Nephron progenitor cell (in vitro differentiated cells): ENCODE measurements around the gene RBMS1.

ENCODE experiments used
- DNase-seq: peaks from one replicate; pipeline ENCODE4 v3.0.0; 2021
- H3K27ac Mint-ChIP-seq: 2 replicates; pipeline ENCODE4 v1.8.0; 2021; ENCODE audit warnings: mild to moderate bottlenecking, moderate library complexity, mixed read lengths
- H3K27me3 Mint-ChIP-seq: 2 replicates; pipeline ENCODE4 v1.8.0; 2021; ENCODE audit warnings: mild to moderate bottlenecking, low read depth, mixed read lengths; ENCODE audit not compliant: poor library complexity
- H3K36me3 Mint-ChIP-seq: 2 replicates; pipeline ENCODE4 v1.8.0; 2021; ENCODE audit warnings: low read depth, mixed read lengths
- H3K4me1 Mint-ChIP-seq: 2 replicates; pipeline ENCODE4 v1.8.0; 2021; ENCODE audit warnings: mixed read lengths
- H3K4me3 Mint-ChIP-seq: 2 replicates; pipeline ENCODE4 v1.8.0; 2021; ENCODE audit warnings: mild to moderate bottlenecking, moderate library complexity, mixed read lengths
- H3K9me3 Mint-ChIP-seq: 2 replicates; pipeline ENCODE4 v1.8.0; 2021; ENCODE audit warnings: mild to moderate bottlenecking, moderate library complexity, mixed read lengths
- CTCF ChIP-seq: fragments of 200-600 bp; sonication (generic); IDR thresholded peaks from 2 replicates; pipeline ENCODE4 v1.5.0; 2021; ENCODE audit warnings: antibody characterized with exemption

RBMS1 gene

GRCh38 chr2:160257041-160257742, 236.4 kb downstream of the RBMS1 start:
- DNase-seq: no peak
- TF ChIP-seq CTCF: no peak

GRCh38 chr2:160256507-160256906, 237.1 kb downstream of the RBMS1 start:
- no peak overlapping the region for H3K27ac Mint-ChIP-seq
- no peak for TF ChIP-seq CTCF
- H3K36me3 Mint-ChIP-seq: no peaks in the 10 kb centered on the region
- H3K9me3 Mint-ChIP-seq: peaks cover 8% of the 10 kb centered on the region
- no peak overlapping the region for H3K4me3 Mint-ChIP-seq
- peaks cover 23% of the 10 kb centered on the region for H3K4me1 Mint-ChIP-seq
- no peak for DNase-seq
- H3K27me3 Mint-ChIP-seq: no peaks in the 10 kb centered on the region

More at GRCh38 chr2:160257041-160257742, 236.4 kb downstream of the RBMS1 start:
- no peak overlapping the region for H3K27ac Mint-ChIP-seq
- H3K36me3 Mint-ChIP-seq: no peaks in the 10 kb centered on the region
- peaks cover 8% of the 10 kb centered on the region for H3K9me3 Mint-ChIP-seq
- peaks cover 22% of the 10 kb centered on the region for H3K4me1 Mint-ChIP-seq
- no peak overlapping the region for H3K4me3 Mint-ChIP-seq
- no peaks in the 10 kb centered on the region for H3K27me3 Mint-ChIP-seq

GRCh38 chr2:160255408-160255807, 238.2 kb downstream of the RBMS1 start:
- TF ChIP-seq CTCF: no peak
- H3K27ac Mint-ChIP-seq: no peak overlapping the region
- H3K27me3 Mint-ChIP-seq: no peaks in the 10 kb centered on the region
- no peak overlapping the region for H3K4me3 Mint-ChIP-seq
- no peaks in the 10 kb centered on the region for H3K36me3 Mint-ChIP-seq
- peaks cover 23% of the 10 kb centered on the region for H3K4me1 Mint-ChIP-seq
- DNase-seq: no peak
- H3K9me3 Mint-ChIP-seq: peaks cover 8% of the 10 kb centered on the region

- Mint-ChIP-seq H3K27ac (no peak overlapping the region), H3K9me3 (peaks cover under 1% of the 10 kb centered on the region), H3K36me3 (no peaks in the 10 kb centered on the region), H3K4me1 (peaks cover 23% of the 10 kb centered on the region), H3K27me3 (no peaks in the 10 kb centered on the region), H3K4me3 (no peak overlapping the region)
- DNase-seq: no peak
- no peak for TF ChIP-seq CTCF
Observed at GRCh38 chr2:160254189-160254762, 239.3 kb downstream of the RBMS1 start.

GRCh38 chr2:160253440-160254188, 240.0 kb downstream of the RBMS1 start:
- Mint-ChIP-seq H3K36me3 (no peaks in the 10 kb centered on the region), H3K27me3 (no peaks in the 10 kb centered on the region), H3K4me1 (peaks cover 23% of the 10 kb centered on the region), H3K4me3 (no peak overlapping the region), H3K9me3 (no peaks in the 10 kb centered on the region), H3K27ac (no peak overlapping the region)
- no peak for DNase-seq
- TF ChIP-seq CTCF: no peak
